Stimulated activated effector memory CD8-positive, alpha-beta T cell treated with anti-CD3 and anti-CD28 coated beads, Interleukin-12 subunit alpha, Interleukin-12 subunit beta, amount 100 ng/mL, for 72 hours (primary cell): Measurements from ENCODE around the gene SCT.

Experiments
- ATAC-seq: fragments of 150-1000 bp; cut with Tn5 transposase; 2 replicates; pipeline ENCODE4 v1.10.0; 2021
- DNase-seq, 2 donors: peaks; one replicate each; pipeline ENCODE4 v3.0.0; 2021 to 2022; ENCODE audit warnings: low spot score in 2 of 2
- H3K27ac Mint-ChIP-seq: one replicate; pipeline ENCODE4 v1.8.0; 2022; ENCODE audit warnings: mild to moderate bottlenecking, mixed read lengths
- H3K36me3 Mint-ChIP-seq: one replicate; pipeline ENCODE4 v1.8.0; 2022; ENCODE audit warnings: mild to moderate bottlenecking, mixed read lengths
- H3K4me1 Mint-ChIP-seq: one replicate; pipeline ENCODE4 v1.8.0; 2022; ENCODE audit warnings: mixed read lengths
- H3K4me3 Mint-ChIP-seq: one replicate; pipeline ENCODE4 v1.8.0; 2022; ENCODE audit warnings: mild to moderate bottlenecking, mixed read lengths
- H3K9me3 Mint-ChIP-seq: one replicate; pipeline ENCODE4 v1.8.0; 2022; ENCODE audit warnings: mixed read lengths

SCT gene

GRCh38 chr11:610146-610801 lies 16.7 kb downstream of the SCT start:
- no peak for ATAC-seq
- peaks cover 85% of the 10 kb centered on the region for H3K36me3 Mint-ChIP-seq
- no peak overlapping the region for H3K4me3 Mint-ChIP-seq
- H3K27ac Mint-ChIP-seq = peak overlapping the region; percentile 58
- H3K4me1 Mint-ChIP-seq = peaks cover 29% of the 10 kb centered on the region
- H3K9me3 Mint-ChIP-seq = no peaks in the 10 kb centered on the region
- no peak for DNase-seq

GRCh38 chr11:609341-609811 lies 17.6 kb downstream of the SCT start:
- ATAC-seq (no peak), DNase-seq (no peak)
- peaks cover 25% of the 10 kb centered on the region for H3K4me1 Mint-ChIP-seq
- H3K27ac Mint-ChIP-seq = no peak overlapping the region
- H3K36me3 Mint-ChIP-seq = peaks cover 88% of the 10 kb centered on the region
- H3K4me3 Mint-ChIP-seq = no peak overlapping the region
- no peaks in the 10 kb centered on the region for H3K9me3 Mint-ChIP-seq

- H3K4me1 Mint-ChIP-seq = peaks cover 19% of the 10 kb centered on the region
Measured at GRCh38 chr11:608791-609251, 18.2 kb downstream of the SCT start.

GRCh38 chr11:607971-608659 lies 18.9 kb downstream of the SCT start:
- Mint-ChIP-seq H3K36me3 (peaks cover 90% of the 10 kb centered on the region), H3K27ac (no peak overlapping the region), H3K9me3 (no peaks in the 10 kb centered on the region), H3K4me1 (peaks cover 13% of the 10 kb centered on the region), H3K4me3 (no peak overlapping the region)
- no peak for ATAC-seq
- DNase-seq = no peak

More at GRCh38 chr11:608791-609251, 18.2 kb downstream of the SCT start:
- peaks cover 88% of the 10 kb centered on the region for H3K36me3 Mint-ChIP-seq
- H3K9me3 Mint-ChIP-seq = no peaks in the 10 kb centered on the region
- no peak overlapping the region for H3K4me3 Mint-ChIP-seq
- DNase-seq = no peak
- ATAC-seq = no peak
- H3K27ac Mint-ChIP-seq = no peak overlapping the region

- Mint-ChIP-seq H3K4me1 (peaks cover 3% of the 10 kb centered on the region), H3K27ac (peak overlapping the region; percentile 54), H3K36me3 (peaks cover 90% of the 10 kb centered on the region), H3K4me3 (no peak overlapping the region), H3K9me3 (no peaks in the 10 kb centered on the region)
- DNase-seq (no peak), ATAC-seq (no peak)
Measured at GRCh38 chr11:607020-607780, 19.8 kb downstream of the SCT start.

GRCh38 chr11:606245-606644 lies 20.7 kb downstream of the SCT start:
- H3K4me3 Mint-ChIP-seq = no peak overlapping the region
- DNase-seq (no peak), ATAC-seq (no peak)
- H3K36me3 Mint-ChIP-seq = peaks cover 90% of the 10 kb centered on the region
- H3K9me3 Mint-ChIP-seq = no peaks in the 10 kb centered on the region
- H3K4me1 Mint-ChIP-seq = no peaks in the 10 kb centered on the region
- H3K27ac Mint-ChIP-seq = no peak overlapping the region

GRCh38 chr11:605286-606129 lies 21.5 kb downstream of the SCT start:
- H3K9me3 Mint-ChIP-seq = no peaks in the 10 kb centered on the region
- no peak for DNase-seq
- peaks cover 90% of the 10 kb centered on the region for H3K36me3 Mint-ChIP-seq
- peak overlapping the region; percentile 48 for H3K27ac Mint-ChIP-seq
- no peak for ATAC-seq
- H3K4me1 Mint-ChIP-seq = no peaks in the 10 kb centered on the region
- no peak overlapping the region for H3K4me3 Mint-ChIP-seq

GRCh38 chr11:603154-603553 lies 23.8 kb downstream of the SCT start:
- H3K4me1 Mint-ChIP-seq = no peaks in the 10 kb centered on the region
- no peaks in the 10 kb centered on the region for H3K9me3 Mint-ChIP-seq
- no peak for ATAC-seq
- no peak overlapping the region for H3K27ac Mint-ChIP-seq
- DNase-seq = no peak
- peaks cover 95% of the 10 kb centered on the region for H3K36me3 Mint-ChIP-seq
- H3K4me3 Mint-ChIP-seq = no peak overlapping the region

- Mint-ChIP-seq H3K36me3 (peaks cover 91% of the 10 kb centered on the region), H3K9me3 (no peaks in the 10 kb centered on the region), H3K4me3 (no peak overlapping the region), H3K4me1 (peaks cover 6% of the 10 kb centered on the region), H3K27ac (peak overlapping the region; percentile 76)
- DNase-seq (no peak), ATAC-seq (no peak)
Measured at GRCh38 chr11:601573-602245, 25.3 kb downstream of the SCT start.

GRCh38 chr11:598005-598680 lies 28.8 kb downstream of the SCT start:
- ATAC-seq (no peak), DNase-seq (no peak)
- H3K4me1 Mint-ChIP-seq = peaks cover 25% of the 10 kb centered on the region
- peaks cover 95% of the 10 kb centered on the region for H3K36me3 Mint-ChIP-seq
- H3K9me3 Mint-ChIP-seq = no peaks in the 10 kb centered on the region
- no peak overlapping the region for H3K4me3 Mint-ChIP-seq
- H3K27ac Mint-ChIP-seq = no peak overlapping the region

- Mint-ChIP-seq H3K9me3 (no peaks in the 10 kb centered on the region), H3K27ac (peak overlapping the region; percentile 83), H3K4me1 (peaks cover 28% of the 10 kb centered on the region), H3K4me3 (no peak overlapping the region), H3K36me3 (peaks cover 95% of the 10 kb centered on the region)
- no peak for DNase-seq
- peak; percentile 40 for ATAC-seq
Measured at GRCh38 chr11:597166-597725, 29.7 kb downstream of the SCT start.

GRCh38 chr11:596374-596773 lies 30.6 kb downstream of the SCT start:
- Mint-ChIP-seq H3K27ac (peak overlapping the region; percentile 83), H3K4me3 (peak overlapping the region; percentile 32), H3K4me1 (peaks cover 28% of the 10 kb centered on the region), H3K9me3 (no peaks in the 10 kb centered on the region), H3K36me3 (peaks cover 95% of the 10 kb centered on the region)
- DNase-seq (no peak), ATAC-seq (peak; percentile 84)

- ATAC-seq (no peak), DNase-seq (no peak)
- H3K4me1 Mint-ChIP-seq = peaks cover 28% of the 10 kb centered on the region
- peaks cover 95% of the 10 kb centered on the region for H3K36me3 Mint-ChIP-seq
- H3K4me3 Mint-ChIP-seq = no peak overlapping the region
- no peaks in the 10 kb centered on the region for H3K9me3 Mint-ChIP-seq
- no peak overlapping the region for H3K27ac Mint-ChIP-seq
Measured at GRCh38 chr11:595400-595799, 31.6 kb downstream of the SCT start.

- peaks cover 95% of the 10 kb centered on the region for H3K36me3 Mint-ChIP-seq
- peak overlapping the region; percentile 63 for H3K27ac Mint-ChIP-seq
- DNase-seq (no peak), ATAC-seq (no peak)
- no peak overlapping the region for H3K4me3 Mint-ChIP-seq
- H3K9me3 Mint-ChIP-seq = no peaks in the 10 kb centered on the region
- peaks cover 39% of the 10 kb centered on the region for H3K4me1 Mint-ChIP-seq
Measured at GRCh38 chr11:593347-593746, 33.6 kb downstream of the SCT start.
